Erythroblast (primary cell): ENCODE measurements around the gene SRP19.

Source experiments
- GATA1 ChIP-seq: IDR thresholded peaks from 2 replicates; pipeline ENCODE4 v1.6.1; 2011; ENCODE audit warnings: low read depth, mild to moderate bottlenecking, control low read depth, low read length, moderate library complexity
- POLR2A ChIP-seq: IDR thresholded peaks from 2 replicates; pipeline ENCODE4 v1.6.1; 2011; ENCODE audit warnings: mild to moderate bottlenecking, low read length

DNA sequence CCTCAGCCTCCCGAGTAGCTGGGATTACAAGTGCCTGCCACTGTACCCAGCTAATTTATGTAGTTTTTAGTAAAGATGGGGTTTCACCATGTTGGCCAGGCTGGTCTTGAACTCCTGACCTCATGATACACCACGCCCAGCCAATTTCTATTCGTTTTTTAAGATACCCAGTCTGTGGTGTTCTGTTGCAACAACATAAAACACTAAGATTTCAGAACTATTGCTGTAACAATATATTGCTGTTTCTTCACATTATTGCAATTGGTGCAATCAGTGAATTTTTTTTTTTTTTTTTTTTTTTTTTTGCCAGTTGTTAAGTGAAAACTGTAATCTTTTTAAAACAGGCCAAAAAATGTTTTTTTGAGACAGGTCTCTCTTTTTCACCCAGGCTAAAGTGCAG, 9.9 kb downstream of the SRP19 start:
- TF ChIP-seq POLR2A (no peak), GATA1 (no peak)
